GM23338 (cell line): ENCODE results near the gene MAN1C1. TPM values are rescaled to one million over a fixed set of nuclear protein-coding genes. Genes with fewer than 3 reads are reported as not detected.

Experiments used
- ATAC-seq: fragments of 200-7000 bp; cut with Tn5 transposase; 3 replicates; pipeline ENCODE4 v1.9.1; 2020
- DNase-seq: peaks from one replicate; pipeline ENCODE4 v3.0.0-alpha.2; 2015; ENCODE audit warnings: low spot score
- H2AFZ ChIP-seq: fragments of 200-600 bp; sonication (generic); 2 replicates; pipeline ENCODE4 v1.8.0; 2016; ENCODE audit warnings: antibody characterized with exemption, mild to moderate bottlenecking, moderate library complexity
- H3F3A ChIP-seq: fragments of 200-600 bp; sonication (generic); replicated peaks from 2 replicates; pipeline ENCODE4 v1.8.0; 2017; ENCODE audit warnings: antibody characterized with exemption, mixed run types, low read depth
- H3K27ac ChIP-seq: fragments of 200-600 bp; sonication (generic); 2 replicates; pipeline ENCODE4 v1.6.1; 2016; ENCODE audit warnings: low read depth
- H3K27me3 ChIP-seq: fragments of 200-600 bp; sonication (generic); 2 replicates; pipeline ENCODE4 v1.8.0; 2016; ENCODE audit warnings: mild to moderate bottlenecking, mixed run types, moderate library complexity; ENCODE audit not compliant: insufficient read depth
- H3K36me3 ChIP-seq: fragments of 200-600 bp; sonication (generic); 2 replicates; pipeline ENCODE4 v1.8.0; 2016; ENCODE audit warnings: mild to moderate bottlenecking; ENCODE audit not compliant: insufficient read depth
- H3K4me1 ChIP-seq: fragments of 200-600 bp; sonication (generic); 2 replicates; pipeline ENCODE4 v1.8.0; 2016; ENCODE audit warnings: mild to moderate bottlenecking, moderate library complexity; ENCODE audit not compliant: insufficient read depth
- H3K4me2 ChIP-seq: fragments of 200-600 bp; sonication (generic); 2 replicates; pipeline ENCODE4 v1.7.1; 2017; ENCODE audit warnings: mixed run types
- H3K4me3 ChIP-seq: fragments of 200-600 bp; sonication (generic); 2 replicates; pipeline ENCODE4 v1.6.1; 2016; ENCODE audit warnings: mixed run types
- H3K79me2 ChIP-seq: fragments of 200-600 bp; sonication (generic); replicated peaks from 2 replicates; pipeline ENCODE4 v1.8.0; 2017; ENCODE audit warnings: mild to moderate bottlenecking; ENCODE audit not compliant: insufficient read depth
- H3K9me2 ChIP-seq: fragments of 200-600 bp; sonication (generic); 2 replicates; pipeline ENCODE4 v1.8.0; 2017; ENCODE audit not compliant: insufficient read depth
- H4K20me1 ChIP-seq: fragments of 200-600 bp; sonication (generic); replicated peaks from 2 replicates; pipeline ENCODE4 v1.8.0; 2017; ENCODE audit warnings: mild to moderate bottlenecking; ENCODE audit not compliant: insufficient read depth
- H3K27ac Mint-ChIP-seq: 2 replicates; pipeline ENCODE4 v1.8.0; 2020; ENCODE audit warnings: inconsistent platforms, mild to moderate bottlenecking, moderate library complexity, mixed read lengths
- H3K27me3 Mint-ChIP-seq: 3 replicates; pipeline ENCODE4 v1.8.0; 2022; ENCODE audit warnings: low read depth, mild to moderate bottlenecking, moderate library complexity, mixed read lengths, inconsistent platforms; ENCODE audit not compliant: insufficient read depth, poor library complexity
- H3K36me3 Mint-ChIP-seq: 3 replicates; pipeline ENCODE4 v1.8.0; 2021; ENCODE audit warnings: low read depth, mild to moderate bottlenecking, inconsistent platforms, moderate library complexity, mixed read lengths
- H3K4me1 Mint-ChIP-seq: 3 replicates; pipeline ENCODE4 v1.8.0; 2020; ENCODE audit warnings: mild to moderate bottlenecking, inconsistent platforms, mixed read lengths
- H3K4me3 Mint-ChIP-seq: 3 replicates; pipeline ENCODE4 v1.8.0; 2021; ENCODE audit warnings: moderate library complexity, mild to moderate bottlenecking, inconsistent platforms, mixed read lengths
- H3K9me3 Mint-ChIP-seq: 3 replicates; pipeline ENCODE4 v1.8.0; 2020; ENCODE audit warnings: moderate library complexity, mild to moderate bottlenecking, inconsistent platforms, mixed read lengths
- CREB1 ChIP-seq: fragments of 250-450 bp; sonication (Bioruptor Pico); IDR thresholded peaks from 2 replicates; pipeline ENCODE4 v1.5.0; 2020; ENCODE audit warnings: low read depth, mild to moderate bottlenecking, moderate library complexity
- JUNB ChIP-seq: IDR thresholded peaks from one replicate; pipeline ENCODE4 v1.6.1; 2016; ENCODE audit warnings: antibody characterized with exemption; ENCODE audit not compliant: unreplicated experiment
- NANOG ChIP-seq: IDR thresholded peaks from 2 replicates; pipeline ENCODE4 v1.6.1; 2016; ENCODE audit warnings: antibody characterized with exemption, borderline replicate concordance
- STAT1 ChIP-seq: IDR thresholded peaks from one replicate; pipeline ENCODE4 v1.6.1; 2016; ENCODE audit warnings: antibody characterized with exemption; ENCODE audit not compliant: unreplicated experiment
- ZNF114 ChIP-seq: fragments of 250-450 bp; sonication (Bioruptor Pico); IDR thresholded peaks from 2 replicates; pipeline ENCODE4 v1.5.0; 2020; ENCODE audit warnings: mild to moderate bottlenecking, moderate library complexity
- ZNF462 ChIP-seq: fragments of 250-450 bp; sonication (Bioruptor Pico); IDR thresholded peaks from 2 replicates; pipeline ENCODE4 v1.5.0; 2020; ENCODE audit warnings: mild to moderate bottlenecking, moderate library complexity
- polyA plus RNA-seq: library from polyadenylated mRNA; unstranded; fragments of >200 nt; fragmentation: Nextera tagmentation; extraction: Ambion mirVana; gene quantifications from 2 replicates; pipeline ENCODE4 v1.2.1, GENCODE V29; 2016
- total RNA-seq: library from RNA; depleted of rRNA; stranded (reverse); fragments of >200 nt; shearing (Covaris generic); gene quantifications from 2 replicates; pipeline ENCODE4 v1.2.3, GENCODE V29; 2014
- TF ChIP-seq, protein P1 (sequence below): IDR thresholded peaks from 2 replicates; pipeline ENCODE4 v1.6.1; 2016; ENCODE audit warnings: antibody characterized with exemption

MAN1C1 gene
- total and polyA plus RNA-seq, 2 experiments from 2014 or later: 5.4 to 13.6 TPM

DNA sequence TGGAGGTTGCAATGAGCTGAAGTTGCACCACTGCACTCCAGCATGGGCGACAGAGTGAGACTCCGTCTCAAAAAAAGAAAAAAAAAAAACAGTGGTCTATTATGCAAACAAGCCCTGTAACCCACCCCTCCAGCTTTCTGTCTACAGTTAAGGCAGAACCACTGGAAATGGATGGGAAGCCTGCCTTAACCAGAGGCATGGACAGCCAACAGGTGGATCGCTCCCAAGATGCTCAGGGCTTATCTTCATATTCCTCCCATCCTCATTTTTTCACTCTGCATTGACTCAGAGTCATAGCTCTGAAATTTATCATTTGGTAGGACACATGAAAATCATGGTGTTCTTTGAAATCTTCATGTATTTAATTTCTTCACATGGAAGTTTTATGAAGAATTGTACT lies 211.9 kb downstream of the MAN1C1 start:
- no peaks in the 10 kb centered on the region for H3K9me2 ChIP-seq
- H3K4me2 ChIP-seq: no peak overlapping the region
- peaks cover 17% of the 10 kb centered on the region for H4K20me1 ChIP-seq
- no peaks in the 10 kb centered on the region for H3K27me3 ChIP-seq
- ATAC-seq: no peak
- 0 out of 2 replicates have a peak, but pooled peaks cover 4% of the 10 kb centered on the region for H3K79me2 ChIP-seq
- Mint-ChIP-seq H3K27ac (no peak overlapping the region), H3K4me1 (no peaks in the 10 kb centered on the region), H3K27me3 (no peaks in the 10 kb centered on the region), H3K36me3 (peaks cover 54% of the 10 kb centered on the region), H3K9me3 (no peaks in the 10 kb centered on the region), H3K4me3 (no peak overlapping the region)
- H3K4me1 ChIP-seq: no peaks in the 10 kb centered on the region
- no peak for TF ChIP-seq STAT1
- no peak for TF ChIP-seq ZNF462 (CRISPR knock-in tag)
- no peak for TF ChIP-seq ZNF114 (CRISPR knock-in tag)
- TF ChIP-seq NANOG: no peak
- TF ChIP-seq, protein P1, sequence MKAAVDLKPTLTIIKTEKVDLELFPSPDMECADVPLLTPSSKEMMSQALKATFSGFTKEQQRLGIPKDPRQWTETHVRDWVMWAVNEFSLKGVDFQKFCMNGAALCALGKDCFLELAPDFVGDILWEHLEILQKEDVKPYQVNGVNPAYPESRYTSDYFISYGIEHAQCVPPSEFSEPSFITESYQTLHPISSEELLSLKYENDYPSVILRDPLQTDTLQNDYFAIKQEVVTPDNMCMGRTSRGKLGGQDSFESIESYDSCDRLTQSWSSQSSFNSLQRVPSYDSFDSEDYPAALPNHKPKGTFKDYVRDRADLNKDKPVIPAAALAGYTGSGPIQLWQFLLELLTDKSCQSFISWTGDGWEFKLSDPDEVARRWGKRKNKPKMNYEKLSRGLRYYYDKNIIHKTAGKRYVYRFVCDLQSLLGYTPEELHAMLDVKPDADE: no peak
- no peak for TF ChIP-seq JUNB
- no peak for TF ChIP-seq CREB1
- H2AFZ ChIP-seq: no peak overlapping the region
- H3K27ac ChIP-seq: no peak overlapping the region
- DNase-seq: no peak
- H3F3A ChIP-seq: peaks cover 4% of the 10 kb centered on the region; the same call in 1 of the 2 replicates
- peaks cover 51% of the 10 kb centered on the region for H3K36me3 ChIP-seq
- no peak overlapping the region for H3K4me3 ChIP-seq
